Liver (tissue), 2 donors: ENCODE results near the gene TMEM107.

Experiments
- CTCF ChIP-seq: fragments of 150-350 bp; IDR thresholded peaks from 2 replicates; pipeline ENCODE4 v1.5.1; 2017; ENCODE audit warnings: improper control_type of control experiment, low read depth, low read length; ENCODE audit not compliant: missing input control
- YY1 ChIP-seq: IDR thresholded peaks from 2 replicates; pipeline ENCODE4 v1.6.1; 2016; ENCODE audit warnings: antibody characterized with exemption, mild to moderate bottlenecking
- TF ChIP-seq, protein P1 (sequence below): IDR thresholded peaks from 2 replicates; pipeline ENCODE4 v1.6.1; 2016; ENCODE audit warnings: antibody characterized with exemption
- donor health status: healthy.

GRCh38 chr17:8125947-8126490 lies 50.2 kb downstream of the TMEM107 start:
- TF ChIP-seq CTCF (no peak), YY1 (no peak)
- TF ChIP-seq, protein P1, sequence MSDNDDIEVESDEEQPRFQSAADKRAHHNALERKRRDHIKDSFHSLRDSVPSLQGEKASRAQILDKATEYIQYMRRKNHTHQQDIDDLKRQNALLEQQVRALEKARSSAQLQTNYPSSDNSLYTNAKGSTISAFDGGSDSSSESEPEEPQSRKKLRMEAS = no peak
